ENCODE results near the gene PCDHGA4. TPM values are rescaled to one million over a fixed set of nuclear protein-coding genes. Genes with fewer than 3 reads are reported as not detected.
"Not testable (repeated sequence)": the region's sequence is repeated elsewhere in the genome, so short reads cannot be mapped to it uniquely, and the experiment has no call there.

The PCDHGA4 gene
- polyA plus RNA-seq: under 1 TPM; 0.34 to 0.98 (median 0.82) TPM

- no peak within 1 kb of the TSS for H3K27ac ChIP-seq (ENCODE audit: low read depth, low read length)
- 14 to 15% (median 15%) methylated on average over 29 of the region's 29 CpGs for WGBS, 3 donors
Measured at GRCh38 chr5:141354900-141355469, at the start of gene PCDHGA4. Gene PCDHGA4 (plus strand): TSS chr5:141355021. CDS start chr5:141355108, 87 bp downstream.

- 97 to 100% (median 97%) methylated on average over 1 of the region's 1 CpG for WGBS, 3 donors
- H3K27ac ChIP-seq (ENCODE audit: low read depth, low read length): no peak overlapping the region
Measured at GRCh38 chr5:141306630-141307029, 48.2 kb upstream of the PCDHGA4 start.

GRCh38 chr5:141313711-141314110 lies 41.1 kb upstream of the PCDHGA4 start:
- H3K27ac ChIP-seq (ENCODE audit: low read depth, low read length): no peak overlapping the region

DNA sequence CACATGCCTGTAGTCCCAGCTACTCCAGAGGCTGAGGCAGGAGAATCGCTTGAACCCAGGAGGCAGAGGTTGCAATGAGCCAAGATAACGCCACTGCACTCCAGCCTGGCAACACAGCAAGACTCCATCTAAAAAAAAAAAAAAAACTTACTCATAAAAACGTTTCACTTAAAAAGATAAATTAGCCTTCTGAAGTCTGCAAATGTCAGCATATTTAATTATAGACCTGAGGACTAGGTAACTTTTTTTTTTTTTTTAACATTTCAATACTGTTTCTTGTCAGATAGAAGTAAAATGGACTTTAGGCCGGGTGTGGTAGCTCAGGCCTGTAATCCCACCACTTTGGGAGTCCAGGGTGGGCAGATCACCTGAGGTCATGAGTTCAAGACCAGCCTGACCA lies 37.9 kb upstream of the PCDHGA4 start:
- WGBS, 3 donors: 85 to 92% (median 89%) methylated on average over 4 of the region's 4 CpGs

DNA sequence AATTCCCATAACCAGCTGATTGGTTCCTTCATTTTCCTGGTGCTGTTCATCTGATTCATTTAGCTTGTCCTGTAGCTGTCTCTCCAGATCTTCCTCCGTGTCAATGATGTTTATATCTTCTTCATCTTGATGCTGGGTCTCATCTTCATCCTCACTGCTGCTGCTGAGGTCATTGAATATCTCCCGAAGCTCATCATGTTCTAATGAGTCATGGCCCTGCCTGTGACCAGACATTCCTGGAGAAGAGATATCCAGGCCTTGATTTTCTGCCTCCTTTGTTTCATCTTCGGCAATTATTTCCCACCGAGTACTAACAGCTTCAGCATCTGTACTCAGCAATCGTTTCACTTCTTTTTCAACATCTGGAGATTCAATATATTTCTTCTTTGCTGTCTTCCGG lies 35.6 kb upstream of the PCDHGA4 start:
- no peak overlapping the region for H3K27ac ChIP-seq (ENCODE audit: low read depth, low read length)
- 97 to 99% (median 98%) methylated on average over 6 of the region's 6 CpGs for WGBS, 3 donors

More for the DNA sequence above, 37.9 kb upstream of the PCDHGA4 start:
- H3K27ac ChIP-seq (ENCODE audit: low read depth, low read length): not testable (repeated sequence)

DNA sequence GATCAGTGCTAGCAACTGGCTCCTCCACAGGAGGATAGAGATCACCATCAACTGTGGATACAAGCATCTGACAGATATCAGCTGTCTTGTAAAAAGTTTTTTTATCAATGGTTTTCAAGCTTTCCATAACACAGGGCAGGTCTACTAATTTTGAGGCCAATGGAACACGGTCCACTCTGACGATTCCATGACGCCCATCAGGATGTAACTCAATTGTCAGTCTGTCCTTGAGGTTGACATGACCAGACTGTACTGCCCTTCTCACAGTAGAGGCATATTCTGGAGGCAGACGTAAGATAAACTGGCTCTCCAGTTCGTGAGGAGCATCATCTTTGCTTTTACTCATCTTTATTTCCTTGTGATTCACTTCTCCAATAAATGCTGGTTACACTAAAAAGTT lies 35.1 kb upstream of the PCDHGA4 start:
- 71 to 76% (median 76%) methylated on average over 5 of the region's 5 CpGs for WGBS, 3 donors

DNA sequence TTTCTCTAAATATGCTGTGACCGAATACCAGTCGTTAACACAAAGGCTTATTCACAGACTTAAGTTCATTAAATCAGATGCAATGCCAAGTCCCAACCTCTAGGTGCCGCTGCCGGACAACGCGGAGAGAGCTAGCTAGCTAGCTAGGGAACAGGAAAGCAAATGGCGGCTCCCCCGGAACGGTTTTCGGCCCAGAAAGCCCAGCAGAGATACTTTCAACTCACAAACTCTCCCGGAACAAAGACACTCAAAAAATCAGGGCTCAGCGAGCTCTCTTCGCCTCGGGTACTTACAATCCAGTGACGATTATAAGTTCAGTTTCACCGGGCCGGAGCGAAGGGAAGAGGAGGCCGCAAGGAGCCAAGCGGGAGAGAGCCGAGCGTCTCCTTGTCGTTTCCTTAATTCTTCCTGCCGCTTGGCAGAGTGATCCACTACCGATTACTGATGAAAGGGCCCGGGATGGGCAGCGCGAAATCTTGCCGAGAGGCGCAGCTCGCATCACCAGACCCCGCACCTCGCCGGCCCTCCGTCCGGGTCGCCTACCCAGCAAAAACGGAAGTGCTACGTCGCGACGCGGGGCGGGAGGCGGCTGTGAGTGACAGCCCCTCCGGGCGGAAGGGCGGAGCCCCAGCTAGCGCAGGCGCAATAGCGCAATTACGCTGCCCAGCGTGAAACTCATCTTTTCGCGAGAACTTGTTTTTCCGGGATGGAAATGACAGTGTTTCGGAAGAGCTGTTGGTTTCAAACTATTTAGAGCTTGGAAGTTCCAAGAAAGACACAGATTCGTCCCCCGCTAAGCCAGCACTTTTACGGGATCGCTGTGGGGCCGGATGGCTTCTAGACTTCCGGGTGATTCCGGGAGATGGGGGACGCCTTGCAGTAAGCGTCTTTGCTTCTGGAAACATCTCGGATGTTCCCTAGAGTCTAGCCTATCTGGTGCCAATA lies 34.3 kb upstream of the PCDHGA4 start, which contains the start of gene TAF7:
Gene TAF7 (minus strand): TSS at position 560 of the 945 bp plus-strand sequence. CDS start 740 bp downstream, outside the sequence.
- 1 to 2% (median 2%) methylated on average over 67 of the region's 67 CpGs for WGBS, 3 donors
- H3K27ac ChIP-seq (ENCODE audit: low read depth, low read length): peak within 1 kb of the TSS; percentile 97

More for the DNA sequence above, 35.1 kb upstream of the PCDHGA4 start:
- no peak overlapping the region for H3K27ac ChIP-seq (ENCODE audit: low read depth, low read length)

GRCh38 chr5:141322261-141322660 lies 32.6 kb upstream of the PCDHGA4 start:
- H3K27ac ChIP-seq (ENCODE audit: low read depth, low read length): no peak overlapping the region
- WGBS, 3 donors: 90 to 93% (median 92%) methylated on average over 3 of the region's 3 CpGs

DNA sequence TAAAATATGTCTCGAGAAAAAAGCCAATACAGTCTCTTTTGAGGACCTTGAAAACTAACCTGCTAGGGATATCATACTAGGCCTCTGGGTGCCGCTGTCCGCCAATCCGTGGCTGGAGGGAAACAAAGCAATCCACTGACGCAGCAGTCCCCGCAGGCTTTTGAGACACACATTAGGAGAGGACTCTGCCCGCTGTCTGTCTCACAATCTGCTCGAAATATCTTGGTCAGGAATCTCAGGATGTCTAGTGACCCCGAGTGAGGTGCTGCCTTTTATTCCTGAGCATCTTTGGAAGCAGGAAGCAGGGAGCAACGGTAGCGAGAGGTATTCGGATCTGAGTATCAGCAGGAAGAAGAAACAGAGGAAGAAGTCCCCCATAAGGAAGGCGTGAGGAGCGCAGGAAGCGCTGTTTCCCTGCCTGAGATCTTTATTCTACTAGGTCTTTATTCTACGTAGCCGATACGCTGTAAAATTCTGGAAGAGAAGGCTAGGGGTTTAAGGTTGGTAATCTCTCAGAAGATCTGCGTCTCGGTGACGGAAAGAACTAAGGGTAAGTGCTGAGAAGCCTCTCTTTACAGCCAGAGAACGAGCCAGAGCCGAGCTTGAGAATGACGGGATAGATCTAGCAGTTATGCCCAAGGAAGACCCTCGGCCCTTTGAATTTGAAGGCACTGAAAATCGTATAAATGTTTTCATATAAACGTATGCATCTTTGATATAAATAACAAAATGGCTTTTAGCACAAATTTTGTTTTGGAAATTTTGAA lies 28.6 kb upstream of the PCDHGA4 start:
- 10 to 12% (median 12%) methylated on average over 27 of the region's 27 CpGs for WGBS, 3 donors
- H3K27ac ChIP-seq (ENCODE audit: low read depth, low read length): no peak overlapping the region

GRCh38 chr5:141328231-141328630 lies 26.6 kb upstream of the PCDHGA4 start:
- H3K27ac ChIP-seq (ENCODE audit: low read depth, low read length): no peak overlapping the region
- 78 to 85% (median 80%) methylated on average over 8 of the region's 8 CpGs for WGBS, 3 donors

GRCh38 chr5:141330299-141331080 lies 24.3 kb upstream of the PCDHGA4 start, which contains the start of gene PCDHGA1:
Gene PCDHGA1 (plus strand): TSS chr5:141330514.
- no peak within 1 kb of the TSS for H3K27ac ChIP-seq (ENCODE audit: low read depth, low read length)
- 20 to 24% (median 21%) methylated on average over 21 of the region's 21 CpGs for WGBS, 3 donors

GRCh38 chr5:141332571-141332970 lies 22.2 kb upstream of the PCDHGA4 start:
- H3K27ac ChIP-seq (ENCODE audit: low read depth, low read length): not testable (repeated sequence)
- WGBS, 3 donors: 35 to 38% (median 36%) methylated on average over 32 to 39 of the region's 39 CpGs

DNA sequence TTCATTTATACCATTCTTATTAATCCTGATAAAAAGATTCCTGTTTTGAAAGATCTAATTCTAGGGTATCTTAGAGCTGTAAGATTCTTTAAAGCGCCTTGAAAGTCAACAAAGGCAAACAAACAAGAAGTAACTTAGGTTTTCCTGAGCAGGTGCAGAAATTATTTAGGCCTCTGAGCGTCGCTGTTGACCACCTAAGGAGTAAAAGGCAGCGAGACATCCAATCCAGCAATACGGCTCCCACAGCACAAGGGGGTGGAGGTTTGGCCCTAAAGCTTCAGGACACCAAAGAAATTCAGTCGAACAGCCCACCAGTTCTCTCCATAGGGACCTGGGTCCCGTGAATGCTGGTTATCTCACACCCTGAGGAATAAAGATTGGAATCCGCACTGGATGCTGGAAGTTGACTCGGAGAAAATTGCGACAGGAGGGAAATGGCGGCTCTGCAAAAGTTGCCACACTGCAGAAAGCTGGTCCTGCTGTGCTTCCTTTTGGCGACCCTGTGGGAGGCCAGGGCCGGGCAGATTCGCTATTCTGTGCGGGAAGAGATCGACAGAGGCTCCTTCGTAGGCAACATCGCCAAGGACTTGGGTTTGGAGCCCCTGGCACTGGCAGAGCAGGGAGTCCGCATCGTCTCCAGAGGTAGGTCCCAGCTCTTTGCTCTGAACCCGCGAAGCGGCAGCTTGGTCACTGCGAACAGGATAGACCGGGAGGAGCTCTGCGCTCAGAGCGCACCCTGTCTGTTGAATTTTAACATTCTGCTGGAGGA lies 16.1 kb upstream of the PCDHGA4 start, which contains the start of gene PCDHGA2:
Gene PCDHGA2 (plus strand): TSS at position 223 of the 769 bp plus-strand sequence.
- H3K27ac ChIP-seq (ENCODE audit: low read depth, low read length): no peak within 1 kb of the TSS
- WGBS, 3 donors: 8 to 11% (median 10%) methylated on average over 27 of the region's 27 CpGs

GRCh38 chr5:141340781-141341354 lies 14.0 kb upstream of the PCDHGA4 start:
- WGBS, 3 donors: 52 to 67% (median 60%) methylated on average over 26 to 45 of the region's 45 CpGs
- not testable (repeated sequence) for H3K27ac ChIP-seq (ENCODE audit: low read depth, low read length)

- 12 to 31% (median 14%) methylated on average over 1 of the region's 1 CpG for WGBS, 3 donors
- H3K27ac ChIP-seq (ENCODE audit: low read depth, low read length): no peak overlapping the region
Measured at GRCh38 chr5:141342773-141343172, 12.0 kb upstream of the PCDHGA4 start.

DNA sequence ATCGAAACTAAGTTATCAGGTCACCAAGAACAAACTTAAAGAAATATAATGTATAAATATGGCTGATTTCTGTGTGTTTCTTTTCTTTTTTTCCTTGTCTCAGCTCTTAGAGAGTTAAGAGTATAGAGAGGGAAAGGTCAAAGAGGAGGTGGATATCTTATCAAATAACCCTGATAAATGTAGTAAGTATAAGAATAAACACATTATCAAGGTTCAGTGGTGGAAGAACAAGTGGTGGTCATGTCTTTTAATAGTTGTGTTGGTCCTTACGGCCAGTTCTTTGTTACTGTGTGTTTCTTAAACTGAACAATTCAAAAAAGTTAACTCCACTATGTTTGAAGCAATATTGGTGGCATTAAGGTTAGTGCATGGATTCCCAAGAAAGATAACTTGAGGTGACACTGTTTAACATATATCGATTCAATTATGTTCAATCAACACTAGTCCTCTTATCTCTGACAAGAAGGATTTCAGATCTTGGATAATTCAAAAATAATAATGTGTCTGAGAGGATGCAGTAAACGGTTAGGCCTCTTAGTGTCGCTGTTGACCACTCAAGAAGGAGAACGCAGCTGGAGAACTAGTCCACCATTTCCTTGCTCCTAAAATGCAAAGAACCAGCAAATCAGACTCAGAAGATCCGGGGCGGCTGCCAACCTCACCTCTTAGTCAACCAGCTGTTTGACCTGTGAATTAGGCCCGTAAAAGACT lies 11.4 kb upstream of the PCDHGA4 start, which contains the start of gene PCDHGA3:
Gene PCDHGA3 (plus strand): TSS at position 588 of the 711 bp plus-strand sequence. CDS start 205 bp downstream, outside the sequence.
- H3K27ac ChIP-seq (ENCODE audit: low read depth, low read length): no peak within 1 kb of the TSS
- WGBS, 3 donors: 22 to 25% (median 23%) methylated on average over 9 of the region's 9 CpGs
